Measurements from ENCODE around the gene NHERF1.

NHERF1 gene

DNA sequence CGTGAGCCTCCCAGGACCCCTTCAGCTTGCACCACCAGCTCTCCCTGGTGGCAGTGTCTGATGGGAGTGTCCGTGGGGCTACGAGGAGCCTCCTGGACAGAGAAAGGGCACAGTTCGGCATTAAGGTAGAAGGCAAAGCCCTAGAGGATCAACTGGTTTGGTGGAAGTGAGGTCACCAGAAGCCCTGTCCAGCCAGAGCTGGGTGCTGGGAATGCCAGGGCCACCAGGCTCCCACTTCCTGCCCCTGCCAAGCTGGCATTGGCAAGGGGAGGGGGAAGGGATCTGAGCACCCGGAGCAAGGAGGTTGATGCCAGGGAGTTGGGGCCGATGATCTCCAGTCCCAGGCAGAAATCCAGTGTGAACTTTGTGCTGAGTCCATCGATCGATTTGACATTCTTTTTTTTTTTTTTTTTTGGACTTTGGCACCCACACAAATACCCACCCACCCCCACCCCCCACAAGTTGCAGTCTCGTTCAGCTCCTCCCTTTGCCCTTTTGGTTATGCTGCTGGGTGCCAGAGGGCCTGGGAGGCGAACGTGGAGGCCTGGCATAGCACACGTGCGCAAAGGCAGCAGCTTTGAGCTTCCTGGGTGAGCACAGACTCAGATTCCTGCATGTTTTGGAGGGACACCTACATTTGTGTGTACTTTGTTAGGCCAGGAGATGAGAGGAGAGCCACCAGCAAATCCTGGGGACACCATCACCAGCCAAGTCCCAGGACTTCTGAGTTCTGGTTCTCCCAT is 2.1 kb downstream of the NHERF1 start:
- DNase-seq, result no peak

GRCh38 chr17:74752415-74752814 is 4.0 kb downstream of the NHERF1 start:
- DNase-seq, result no peak

- DNase-seq, result no peak
Measured at GRCh38 chr17:74752822-74753401, 4.5 kb downstream of the NHERF1 start.

GRCh38 chr17:74754832-74755231 is 6.4 kb downstream of the NHERF1 start:
- DNase-seq, result no peak

DNA sequence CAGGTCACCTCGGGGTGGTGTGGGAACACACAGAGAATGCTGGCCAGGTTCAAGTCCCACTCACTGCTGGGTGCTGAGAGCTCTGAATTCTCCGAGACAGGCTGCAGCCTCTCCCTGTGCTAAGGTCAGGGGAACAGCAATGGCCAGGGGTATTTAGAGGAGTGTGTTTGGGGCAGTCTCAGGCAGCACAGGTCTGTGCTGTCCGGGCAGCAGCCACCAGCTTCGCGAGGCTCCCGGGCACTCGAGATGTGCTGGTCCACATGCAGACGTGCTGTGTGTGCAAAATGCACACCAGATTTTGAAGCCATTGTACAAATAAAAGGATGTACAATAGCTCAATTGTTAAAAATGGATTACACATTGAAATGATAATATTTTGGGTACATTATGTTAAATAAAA is 7.1 kb downstream of the NHERF1 start:
- no peak for DNase-seq

GRCh38 chr17:74756891-74757290 is 8.5 kb downstream of the NHERF1 start:
- no peak for DNase-seq

DNA sequence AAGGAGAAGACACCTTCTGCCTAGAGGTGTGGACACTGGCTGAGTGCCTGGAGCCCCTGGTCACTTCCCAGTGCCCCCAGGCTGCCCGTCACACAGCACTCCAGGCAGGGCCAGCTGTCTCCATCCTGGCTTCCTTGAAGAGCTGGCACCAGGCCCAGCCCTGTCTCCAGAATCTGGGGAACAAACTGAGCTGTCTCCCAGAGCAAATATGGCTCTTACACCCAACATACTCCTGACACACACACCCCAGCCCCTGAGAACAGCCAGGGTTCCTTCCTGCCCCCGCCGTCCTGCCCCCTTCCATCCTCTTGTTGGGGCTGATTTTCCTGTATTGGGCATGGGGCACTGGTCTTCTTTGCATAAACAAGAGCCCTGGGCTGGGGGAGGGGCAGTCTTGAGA is 9.1 kb downstream of the NHERF1 start:
- peak; percentile 41 for DNase-seq

DNA sequence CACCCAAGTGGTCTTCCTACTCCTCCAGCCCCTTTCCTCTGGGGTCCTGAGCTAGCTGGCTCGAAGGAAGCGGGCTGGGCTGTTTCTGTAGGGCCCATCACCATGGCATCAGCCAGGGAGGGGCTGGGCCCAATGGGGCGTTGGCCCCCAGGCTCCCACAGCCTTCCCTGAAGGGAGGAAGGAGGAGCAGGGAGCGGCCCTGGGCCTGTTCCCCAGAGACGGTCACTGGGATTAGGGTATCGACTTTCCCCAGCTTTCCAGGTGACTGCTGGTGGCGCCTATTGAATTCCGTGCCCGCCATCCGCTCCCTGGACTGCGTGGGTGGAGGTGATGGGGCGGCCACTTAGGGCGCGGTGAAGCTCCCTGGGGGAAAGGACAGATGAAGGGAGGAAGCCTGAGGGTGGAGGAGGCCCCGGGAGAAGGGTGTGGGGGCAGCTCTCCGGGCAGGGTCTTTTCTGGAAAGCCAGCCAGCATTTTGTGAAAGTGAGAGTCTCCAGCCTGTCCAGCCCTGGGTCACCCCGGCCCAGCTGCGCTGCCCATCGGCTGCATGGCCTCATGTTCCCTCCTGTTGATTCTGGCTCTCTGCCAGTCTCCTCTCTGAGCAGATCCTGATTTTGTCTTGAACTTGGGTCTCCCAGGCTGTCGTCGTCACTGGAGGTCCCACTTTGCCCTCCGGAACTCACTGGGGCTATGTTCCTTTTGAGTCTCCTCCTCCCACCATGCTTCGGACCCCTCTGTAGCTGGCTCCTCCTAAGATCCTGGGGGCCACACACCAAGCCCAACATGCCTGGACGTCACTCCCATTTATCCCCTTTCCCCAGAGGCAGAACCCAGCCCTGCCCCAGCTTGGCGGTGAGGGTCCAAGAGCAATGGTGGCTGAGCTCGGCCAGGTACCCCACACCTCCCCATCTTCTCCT is 9.8 kb downstream of the NHERF1 start:
- no peak for DNase-seq

DNA sequence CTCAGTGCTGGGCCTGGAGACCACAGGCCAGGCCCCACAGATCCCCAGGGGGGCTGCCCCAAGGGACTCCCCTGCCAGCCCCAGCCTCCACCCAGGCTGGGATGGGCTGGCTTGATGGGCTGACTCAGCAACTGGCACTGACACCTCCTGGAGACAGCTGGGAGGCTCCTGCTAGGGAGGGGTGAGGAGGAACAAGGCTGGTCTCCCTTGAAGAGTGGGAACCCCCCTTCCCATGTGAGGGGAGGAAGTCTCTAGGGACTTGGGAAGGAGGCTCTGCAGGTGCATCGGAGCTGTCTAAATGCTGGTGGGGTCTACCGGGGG is 10.4 kb downstream of the NHERF1 start:
- peak; percentile 30 for DNase-seq

GRCh38 chr17:74759243-74759801 is 10.9 kb downstream of the NHERF1 start:
- no peak for DNase-seq

GRCh38 chr17:74759941-74760340 is 11.5 kb downstream of the NHERF1 start:
- DNase-seq, result no peak

- no peak for DNase-seq
Measured at GRCh38 chr17:74760404-74761105, 12.1 kb downstream of the NHERF1 start.

- DNase-seq, result no peak
Measured at GRCh38 chr17:74761419-74761818, 13.0 kb downstream of the NHERF1 start.

- DNase-seq, result no peak
Measured at GRCh38 chr17:74761931-74762330, 13.5 kb downstream of the NHERF1 start.

GRCh38 chr17:74763565-74764387 is 15.3 kb downstream of the NHERF1 start:
- DNase-seq, result no peak

DNA sequence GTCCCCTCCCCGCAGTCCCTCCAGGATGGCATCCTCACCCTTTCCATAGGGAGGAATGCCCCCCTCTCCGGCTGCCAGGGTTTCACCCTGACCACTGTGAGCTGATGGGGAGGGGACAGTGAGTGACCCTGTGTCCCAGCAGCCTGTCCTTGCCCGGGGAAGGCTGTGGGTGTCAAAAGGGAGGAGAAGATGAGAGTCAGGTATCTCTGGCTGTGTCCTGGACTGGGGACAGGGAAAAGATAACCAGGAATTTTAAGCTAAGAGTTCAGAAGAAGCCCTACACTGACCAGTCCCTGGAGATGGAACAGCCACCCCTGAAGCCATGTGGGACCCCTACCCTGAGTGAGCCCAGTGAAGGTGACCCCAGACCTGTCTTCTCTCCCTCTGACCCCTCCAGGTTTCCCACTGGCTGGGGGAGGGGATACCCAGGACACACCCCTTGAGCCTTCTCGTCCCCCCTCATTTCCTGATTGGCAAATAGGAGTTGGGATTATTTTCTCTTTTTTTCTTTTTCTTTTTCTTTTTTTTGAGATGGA is 16.4 kb downstream of the NHERF1 start:
- DNase-seq, result no peak

GRCh38 chr17:74766413-74766812 is 18.0 kb downstream of the NHERF1 start:
- DNase-seq, result no peak

GRCh38 chr17:74767111-74767516 is 18.7 kb downstream of the NHERF1 start:
- no peak for DNase-seq

DNA sequence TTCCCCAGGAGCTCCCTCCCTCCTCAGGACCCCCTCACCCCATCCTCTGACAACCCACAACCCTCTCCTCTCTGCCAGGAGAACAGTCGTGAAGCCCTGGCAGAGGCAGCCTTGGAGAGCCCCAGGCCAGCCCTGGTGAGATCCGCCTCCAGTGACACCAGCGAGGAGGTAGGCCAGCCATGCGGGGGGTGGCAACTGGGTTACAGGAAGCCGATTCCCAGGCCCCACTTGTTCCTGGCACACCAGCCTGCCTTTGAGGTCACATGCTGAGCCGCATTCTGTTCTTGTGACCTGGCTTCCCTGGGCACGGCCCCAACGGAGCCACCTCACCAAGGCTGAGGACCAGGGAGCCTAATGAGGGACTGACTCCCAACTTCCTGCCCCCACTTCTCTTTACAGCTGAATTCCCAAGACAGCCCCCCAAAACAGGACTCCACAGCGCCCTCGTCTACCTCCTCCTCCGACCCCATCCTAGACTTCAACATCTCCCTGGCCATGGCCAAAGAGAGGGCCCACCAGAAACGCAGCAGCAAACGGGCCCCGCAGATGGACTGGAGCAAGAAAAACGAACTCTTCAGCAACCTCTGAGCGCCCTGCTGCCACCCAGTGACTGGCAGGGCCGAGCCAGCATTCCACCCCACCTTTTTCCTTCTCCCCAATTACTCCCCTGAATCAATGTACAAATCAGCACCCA is 19.8 kb downstream of the NHERF1 start:
- peak; percentile 83 for DNase-seq

DNA sequence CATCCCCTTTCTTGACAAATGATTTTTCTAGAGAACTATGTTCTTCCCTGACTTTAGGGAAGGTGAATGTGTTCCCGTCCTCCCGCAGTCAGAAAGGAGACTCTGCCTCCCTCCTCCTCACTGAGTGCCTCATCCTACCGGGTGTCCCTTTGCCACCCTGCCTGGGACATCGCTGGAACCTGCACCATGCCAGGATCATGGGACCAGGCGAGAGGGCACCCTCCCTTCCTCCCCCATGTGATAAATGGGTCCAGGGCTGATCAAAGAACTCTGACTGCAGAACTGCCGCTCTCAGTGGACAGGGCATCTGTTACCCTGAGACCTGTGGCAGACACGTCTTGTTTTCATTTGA is 20.3 kb downstream of the NHERF1 start:
- DNase-seq, result no peak

GRCh38 chr17:74769266-74769855 is 20.9 kb downstream of the NHERF1 start:
- DNase-seq, result no peak
